Natural killer cell (primary cell): ENCODE data around the gene CDC25C. TPM values are rescaled to one million over a fixed set of nuclear protein-coding genes. Genes with fewer than 3 reads are reported as not detected.

Experiments
- ATAC-seq, 3 donors: fragments of 150-1000 bp in 2 of 3; fragments of 200-7000 bp in 1 of 3; cut with Tn5 transposase; 1 replicate in 1 of 3; 2 replicates in 2 of 3; pipeline ENCODE4 v1.10.0; 2021; ENCODE audit warnings: mild to moderate bottlenecking in 2 of 3, moderate library complexity in 2 of 3
- DNase-seq, 2 donors: peaks; one replicate each; pipeline versions ENCODE4 v3.0.0 to v3.0.0-alpha.2; 2013 to 2021; ENCODE audit warnings: mixed read lengths in 1 of 2
- H3K27ac ChIP-seq: one replicate; pipeline ENCODE4 v1.5.1; 2013; ENCODE audit warnings: mild to moderate bottlenecking, low read length
- H3K27me3 ChIP-seq: one replicate; pipeline ENCODE4 v1.6.1; 2013; ENCODE audit warnings: low read length; ENCODE audit not compliant: control insufficient read depth, insufficient read depth
- H3K36me3 ChIP-seq: one replicate; pipeline ENCODE4 v1.6.1; 2013; ENCODE audit warnings: low read length; ENCODE audit not compliant: control insufficient read depth, insufficient read depth
- H3K4me1 ChIP-seq: one replicate; pipeline ENCODE4 v1.6.1; 2013; ENCODE audit warnings: low read length; ENCODE audit not compliant: control insufficient read depth, insufficient read depth
- H3K4me3 ChIP-seq: one replicate; pipeline ENCODE4 v1.5.1; 2013; ENCODE audit warnings: low read length
- H3K9me3 ChIP-seq: one replicate; pipeline ENCODE4 v1.6.1; 2013; ENCODE audit warnings: low read length; ENCODE audit not compliant: control insufficient read depth, insufficient read depth
- H3K27ac Mint-ChIP-seq, 2 donors: one replicate each; pipeline ENCODE4 v1.8.0; 2022; ENCODE audit warnings: mild to moderate bottlenecking in 2 of 2, mixed read lengths in 2 of 2, moderate library complexity in 1 of 2
- H3K27me3 Mint-ChIP-seq, 2 donors: one replicate each; pipeline ENCODE4 v1.8.0; 2022; ENCODE audit warnings: low read depth in 2 of 2, mixed read lengths in 2 of 2
- H3K36me3 Mint-ChIP-seq: one replicate; pipeline ENCODE4 v1.8.0; 2022; ENCODE audit warnings: mixed read lengths
- H3K4me1 Mint-ChIP-seq, 2 donors: one replicate each; pipeline ENCODE4 v1.8.0; 2022; ENCODE audit warnings: mixed read lengths in 2 of 2
- H3K4me3 Mint-ChIP-seq: one replicate; pipeline ENCODE4 v1.8.0; 2022; ENCODE audit warnings: mild to moderate bottlenecking, moderate library complexity, mixed read lengths
- H3K9me3 Mint-ChIP-seq, 2 donors: one replicate each; pipeline ENCODE4 v1.8.0; 2022; ENCODE audit warnings: mixed read lengths in 2 of 2
- WGBS: methylation state at CpG from one replicate; pipeline ENCODE4 v1.1.7; 2013; ENCODE audit warnings: missing lambda C conversion rate; ENCODE audit not compliant: insufficient coverage; 5-methylcytosine and 5-hydroxymethylcytosine counted together
- intact Hi-C: fragments of 100-400 bp; cut with micrococcal nuclease; formaldehyde crosslinking; loops from one replicate; pipeline ENCODE4 v1.14.2; 2022
- total RNA-seq, 4 donors: library from RNA; stranded (reverse); fragments of 120-200 nt in 1 of 4; gene quantifications; one replicate each; pipeline versions ENCODE4 v1.2.3 to v1.2.4, GENCODE V29; 2013 to 2022
- TF ChIP-seq, protein P1 (sequence below): fragments of 200-600 bp; IDR thresholded peaks from one replicate; pipeline ENCODE4 v1.8.0; 2022; ENCODE audit warnings: antibody characterized with exemption

Gene CDC25C
- total RNA-seq, 3 donors from 2014 or later (not counting 1 experiment from before 2014, with no cell fraction given), result 0.47 to 0.48 TPM; not detected in 1

GRCh38 chr5:138246334-138246733, 85.3 kb downstream of the CDC25C start:
- H3K27me3 ChIP-seq, result peaks cover 4% of the 10 kb centered on the region
- DNase-seq (no peak), ATAC-seq (no peak)
- Mint-ChIP-seq H3K27ac (no peak overlapping the region), H3K36me3 (no peaks in the 10 kb centered on the region), H3K4me1 (peaks cover 0 to 7% of the 10 kb centered on the region in 2 donors), H3K9me3 (no peaks in the 10 kb centered on the region), H3K27me3 (peaks cover 12 to 17% of the 10 kb centered on the region in 2 donors), H3K4me3 (no peak overlapping the region)
- no peaks in the 10 kb centered on the region for H3K9me3 ChIP-seq
- 92% methylated on average over 4 of the region's 4 CpGs for WGBS
- TF ChIP-seq, protein P1, sequence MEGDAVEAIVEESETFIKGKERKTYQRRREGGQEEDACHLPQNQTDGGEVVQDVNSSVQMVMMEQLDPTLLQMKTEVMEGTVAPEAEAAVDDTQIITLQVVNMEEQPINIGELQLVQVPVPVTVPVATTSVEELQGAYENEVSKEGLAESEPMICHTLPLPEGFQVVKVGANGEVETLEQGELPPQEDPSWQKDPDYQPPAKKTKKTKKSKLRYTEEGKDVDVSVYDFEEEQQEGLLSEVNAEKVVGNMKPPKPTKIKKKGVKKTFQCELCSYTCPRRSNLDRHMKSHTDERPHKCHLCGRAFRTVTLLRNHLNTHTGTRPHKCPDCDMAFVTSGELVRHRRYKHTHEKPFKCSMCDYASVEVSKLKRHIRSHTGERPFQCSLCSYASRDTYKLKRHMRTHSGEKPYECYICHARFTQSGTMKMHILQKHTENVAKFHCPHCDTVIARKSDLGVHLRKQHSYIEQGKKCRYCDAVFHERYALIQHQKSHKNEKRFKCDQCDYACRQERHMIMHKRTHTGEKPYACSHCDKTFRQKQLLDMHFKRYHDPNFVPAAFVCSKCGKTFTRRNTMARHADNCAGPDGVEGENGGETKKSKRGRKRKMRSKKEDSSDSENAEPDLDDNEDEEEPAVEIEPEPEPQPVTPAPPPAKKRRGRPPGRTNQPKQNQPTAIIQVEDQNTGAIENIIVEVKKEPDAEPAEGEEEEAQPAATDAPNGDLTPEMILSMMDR, result no peak
- H3K36me3 ChIP-seq, result no peaks in the 10 kb centered on the region
- H3K4me1 ChIP-seq, result peaks cover 9% of the 10 kb centered on the region
- no peak overlapping the region for H3K4me3 ChIP-seq
- H3K27ac ChIP-seq, result no peak overlapping the region
- intact Hi-C loops, result no loop called here

DNA sequence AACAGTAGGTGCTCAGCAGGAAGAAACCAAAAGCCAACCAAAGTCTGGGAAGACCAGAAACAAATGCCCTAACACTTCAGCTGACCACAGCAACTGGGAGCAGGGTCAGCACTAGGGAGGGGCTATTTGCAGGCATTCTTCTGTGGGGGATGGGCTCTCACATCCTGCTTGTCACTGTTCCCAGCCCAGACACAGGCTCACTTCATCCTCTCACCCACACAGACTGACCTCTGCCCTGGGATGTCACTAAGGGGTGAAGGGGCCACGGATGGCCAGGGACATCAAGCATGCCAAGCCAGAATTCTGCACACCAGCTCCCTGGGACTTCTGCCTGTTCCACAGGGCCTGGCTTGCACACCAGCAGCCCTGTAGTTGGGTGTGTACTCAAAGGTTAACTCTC, 85.9 kb downstream of the CDC25C start:
- 57% methylated on average over 1 of the region's 1 CpG for WGBS
- Histone ChIP-seq H3K27me3 (peaks cover 10% of the 10 kb centered on the region), H3K9me3 (no peaks in the 10 kb centered on the region), H3K27ac (no peak overlapping the region), H3K4me1 (peaks cover 9% of the 10 kb centered on the region), H3K4me3 (no peak overlapping the region), H3K36me3 (no peaks in the 10 kb centered on the region)
- Mint-ChIP-seq H3K27me3 (peaks cover 18 to 23% of the 10 kb centered on the region in 2 donors), H3K36me3 (no peaks in the 10 kb centered on the region), H3K4me1 (peaks cover 2 to 14% of the 10 kb centered on the region in 2 donors), H3K27ac (no peak overlapping the region), H3K4me3 (no peak overlapping the region), H3K9me3 (no peaks in the 10 kb centered on the region)
- ATAC-seq (no peak), DNase-seq (no peak)
- intact Hi-C loops, result no loop called here
- TF ChIP-seq, protein P1, result no peak

- Histone ChIP-seq H3K4me3 (no peak overlapping the region), H3K9me3 (no peaks in the 10 kb centered on the region), H3K27ac (no peak overlapping the region), H3K36me3 (no peaks in the 10 kb centered on the region), H3K27me3 (peaks cover 15% of the 10 kb centered on the region), H3K4me1 (peaks cover 9% of the 10 kb centered on the region)
- H3K4me1 Mint-ChIP-seq, result peaks cover 6 to 17% of the 10 kb centered on the region in 2 donors
- TF ChIP-seq, protein P1, result no peak
- peaks cover 23 to 28% of the 10 kb centered on the region in 2 donors for H3K27me3 Mint-ChIP-seq
- no peak for ATAC-seq
- no peak overlapping the region for H3K27ac Mint-ChIP-seq
- no peak for DNase-seq
- H3K9me3 Mint-ChIP-seq, result no peaks in the 10 kb centered on the region
- intact Hi-C loops, result no loop called here
- WGBS, result 83% methylated on average over 2 of the region's 2 CpGs
- no peak overlapping the region for H3K4me3 Mint-ChIP-seq
- no peaks in the 10 kb centered on the region for H3K36me3 Mint-ChIP-seq
Observed at GRCh38 chr5:138243794-138244193, 87.8 kb downstream of the CDC25C start.
